Stimulated activated CD8-positive, alpha-beta memory T cell treated with anti-CD3 and anti-CD28 coated beads, Interleukin-15, amount 100 ng/mL, for 1 hour (primary cell): ENCODE measurements around the gene CEP68.
"Not testable (repeated sequence)": the region's sequence is repeated elsewhere in the genome, so short reads cannot be mapped to it uniquely, and the experiment has no call there.

Source experiments
- DNase-seq: peaks from one replicate; pipeline ENCODE4 v3.0.0-alpha.2; 2020; ENCODE audit warnings: low read depth

The CEP68 gene, protein sequence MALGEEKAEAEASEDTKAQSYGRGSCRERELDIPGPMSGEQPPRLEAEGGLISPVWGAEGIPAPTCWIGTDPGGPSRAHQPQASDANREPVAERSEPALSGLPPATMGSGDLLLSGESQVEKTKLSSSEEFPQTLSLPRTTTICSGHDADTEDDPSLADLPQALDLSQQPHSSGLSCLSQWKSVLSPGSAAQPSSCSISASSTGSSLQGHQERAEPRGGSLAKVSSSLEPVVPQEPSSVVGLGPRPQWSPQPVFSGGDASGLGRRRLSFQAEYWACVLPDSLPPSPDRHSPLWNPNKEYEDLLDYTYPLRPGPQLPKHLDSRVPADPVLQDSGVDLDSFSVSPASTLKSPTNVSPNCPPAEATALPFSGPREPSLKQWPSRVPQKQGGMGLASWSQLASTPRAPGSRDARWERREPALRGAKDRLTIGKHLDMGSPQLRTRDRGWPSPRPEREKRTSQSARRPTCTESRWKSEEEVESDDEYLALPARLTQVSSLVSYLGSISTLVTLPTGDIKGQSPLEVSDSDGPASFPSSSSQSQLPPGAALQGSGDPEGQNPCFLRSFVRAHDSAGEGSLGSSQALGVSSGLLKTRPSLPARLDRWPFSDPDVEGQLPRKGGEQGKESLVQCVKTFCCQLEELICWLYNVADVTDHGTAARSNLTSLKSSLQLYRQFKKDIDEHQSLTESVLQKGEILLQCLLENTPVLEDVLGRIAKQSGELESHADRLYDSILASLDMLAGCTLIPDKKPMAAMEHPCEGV

GRCh38 chr2:65056215-65057053 is at the start of gene CEP68:
Gene CEP68, plus strand, starts transcription at chr2:65056416. Its CDS starts 13,029 bp downstream, at chr2:65069445.
- peak; percentile 92 for DNase-seq

- no peak for DNase-seq
Measured at GRCh38 chr2:65013776-65014175, 42.4 kb upstream of the CEP68 start.

GRCh38 chr2:65015731-65016130 is 40.5 kb upstream of the CEP68 start:
- DNase-seq = no peak

- no peak for DNase-seq
Measured at GRCh38 chr2:65016789-65017188, 39.4 kb upstream of the CEP68 start.

DNA sequence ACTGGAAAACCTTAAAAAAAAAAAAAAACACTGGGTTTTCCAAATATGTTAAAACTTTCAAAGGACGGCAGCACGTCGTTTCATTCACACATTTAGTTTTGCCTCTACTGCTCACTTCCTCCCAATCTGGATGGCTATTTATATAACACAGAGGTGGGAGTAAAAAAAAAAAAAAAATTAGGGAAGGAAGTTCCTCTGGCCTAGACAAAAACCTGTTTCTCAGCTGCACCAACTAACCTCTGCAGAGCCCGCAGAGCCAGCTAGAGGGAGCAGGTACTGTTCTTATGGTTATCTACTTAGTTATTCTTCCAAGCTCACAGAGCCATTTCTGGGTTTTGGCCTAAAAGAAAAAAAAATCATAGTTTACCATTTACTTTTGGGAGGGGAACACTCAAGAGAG is 38.9 kb upstream of the CEP68 start:
- DNase-seq = no peak

- DNase-seq = no peak
Measured at GRCh38 chr2:65018141-65018582, 38.1 kb upstream of the CEP68 start.

DNA sequence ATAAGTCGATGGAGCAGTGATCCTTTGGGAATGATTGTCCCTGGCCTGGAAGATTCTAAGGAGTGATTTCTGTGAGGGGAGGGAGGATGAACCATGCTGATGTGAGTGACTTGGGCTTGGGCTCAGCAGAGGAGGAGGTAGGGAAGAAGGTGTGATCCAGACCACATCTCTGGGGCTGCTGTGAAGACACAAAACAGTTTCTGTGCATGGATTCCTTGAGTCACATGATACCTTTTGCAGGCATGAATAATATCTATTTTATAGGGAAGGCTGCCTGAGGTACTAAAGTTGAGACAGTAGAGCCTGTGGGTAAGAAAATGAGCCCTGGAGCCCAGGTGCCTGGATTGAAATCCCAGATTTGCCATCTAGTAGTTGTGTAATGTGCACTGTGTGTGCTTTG is 37.2 kb upstream of the CEP68 start:
- no peak for DNase-seq

DNA sequence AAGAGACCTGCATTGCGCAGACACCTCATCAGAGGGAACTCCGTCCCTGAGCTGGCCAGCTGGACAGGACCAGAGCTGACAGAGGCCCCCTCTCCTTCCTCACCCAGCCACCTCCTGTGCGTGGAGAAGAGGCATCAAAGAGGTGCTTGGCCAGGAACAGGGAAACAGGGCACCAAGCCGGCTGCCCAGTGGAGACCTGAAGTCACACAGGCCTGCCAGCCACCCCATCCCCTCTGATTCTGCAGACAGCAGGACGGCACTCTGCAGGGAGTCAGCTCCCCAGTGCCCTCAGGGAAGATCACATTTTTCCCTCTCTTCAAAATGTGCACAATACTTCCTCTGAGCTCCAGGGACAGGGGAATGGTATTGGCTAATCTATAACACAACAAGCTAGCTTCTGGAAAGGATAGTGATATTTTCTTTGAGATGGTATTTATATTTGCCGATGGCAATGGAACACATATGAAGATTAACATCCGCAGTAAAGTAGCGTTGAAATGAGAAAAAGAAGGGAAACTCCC is 36.5 kb upstream of the CEP68 start:
- DNase-seq = no peak

DNA sequence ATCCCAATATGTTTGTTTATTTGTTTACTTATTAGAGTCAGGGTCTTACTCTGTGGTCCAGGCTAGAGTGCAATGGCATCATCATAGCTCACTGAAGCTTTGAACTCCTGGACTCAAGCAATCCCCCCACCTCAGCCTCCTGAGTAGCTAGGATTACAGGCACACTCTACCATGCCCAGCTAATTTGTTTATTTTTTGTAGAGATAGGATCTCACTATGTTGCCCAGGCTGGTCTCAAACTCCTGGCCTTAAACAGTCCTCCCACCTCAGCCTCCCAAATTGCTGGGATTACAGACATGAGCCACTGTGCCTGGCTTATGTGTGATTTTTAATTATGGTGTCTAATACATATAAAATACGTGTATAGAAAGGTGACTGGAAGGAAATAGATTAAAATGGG is 36.0 kb upstream of the CEP68 start:
- DNase-seq = not testable (repeated sequence)

- DNase-seq = no peak
Measured at GRCh38 chr2:65020943-65021528, 35.2 kb upstream of the CEP68 start.

- DNase-seq = no peak
Measured at GRCh38 chr2:65021709-65022108, 34.5 kb upstream of the CEP68 start.

- DNase-seq = no peak
Measured at GRCh38 chr2:65022189-65022588, 34.0 kb upstream of the CEP68 start.

GRCh38 chr2:65023742-65024141 is 32.5 kb upstream of the CEP68 start:
- DNase-seq = no peak

GRCh38 chr2:65024149-65024829 is 31.9 kb upstream of the CEP68 start:
- no peak for DNase-seq

GRCh38 chr2:65025453-65026123 is 30.6 kb upstream of the CEP68 start:
- DNase-seq = no peak

- no peak for DNase-seq
Measured at GRCh38 chr2:65026154-65026553, 30.1 kb upstream of the CEP68 start.

DNA sequence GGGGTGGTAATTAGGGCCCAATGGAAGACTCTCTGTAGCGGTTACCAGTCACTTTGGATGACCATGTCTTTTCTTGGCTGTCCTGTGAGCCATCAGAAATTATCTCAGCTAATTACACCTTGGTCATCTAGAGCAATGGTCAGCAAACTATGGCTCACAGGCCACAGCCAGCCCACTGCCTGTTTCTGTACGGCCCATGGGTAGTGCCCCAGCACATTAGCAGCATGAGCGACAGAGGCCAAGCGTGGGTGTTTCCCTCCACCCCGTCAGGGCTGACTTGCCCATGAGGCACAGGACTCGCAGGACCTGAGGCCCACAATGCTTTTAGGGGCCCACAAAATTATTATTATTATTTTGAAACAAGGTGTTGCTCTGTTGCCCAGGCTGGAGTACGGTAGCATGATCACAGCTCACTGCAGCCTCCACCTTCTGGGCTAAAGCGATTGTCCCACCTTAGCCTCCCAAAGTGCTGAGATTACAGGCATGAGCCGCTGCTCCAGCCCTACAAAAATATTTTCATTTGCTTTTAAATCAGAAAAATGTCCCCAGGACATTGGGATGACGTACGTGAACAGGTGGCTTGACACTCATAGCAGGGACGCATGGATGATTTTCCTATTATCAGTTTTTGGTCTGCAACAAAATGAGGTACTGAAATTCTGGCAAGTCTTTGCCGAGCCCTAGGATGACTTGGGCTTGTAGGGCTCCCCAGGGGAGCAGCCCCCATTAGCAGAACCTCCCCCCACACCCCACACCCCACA is 29.3 kb upstream of the CEP68 start:
- DNase-seq = no peak

DNA sequence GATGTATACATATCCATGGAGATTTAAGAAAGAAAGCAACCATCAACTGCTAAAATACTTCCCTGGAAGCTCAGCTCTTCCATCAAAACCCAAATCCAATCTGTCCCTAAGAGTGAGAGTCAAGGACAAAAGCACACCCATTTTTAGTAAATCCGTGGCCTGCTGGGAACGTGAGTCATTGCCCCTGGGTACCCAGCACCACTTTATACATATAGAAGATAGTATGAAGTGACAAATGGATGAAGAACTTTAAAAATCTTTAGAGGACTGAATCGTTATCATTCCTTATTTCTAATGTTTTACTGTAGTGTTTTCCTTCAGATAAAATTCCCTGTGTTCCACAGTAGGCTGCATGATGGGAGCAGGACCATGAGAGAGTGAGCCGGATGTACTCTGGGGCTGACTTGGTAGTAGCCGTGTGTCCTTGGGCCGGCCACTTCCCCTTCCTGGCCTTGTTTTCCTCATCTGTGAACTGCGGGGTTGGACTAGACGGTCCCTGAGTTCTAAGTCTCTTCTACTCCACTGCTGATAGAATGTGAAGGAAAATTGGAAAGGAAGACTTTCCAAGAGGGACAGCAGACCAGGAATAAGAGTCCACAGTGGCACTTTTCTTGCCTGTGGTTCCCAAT is 28.5 kb upstream of the CEP68 start:
- DNase-seq = no peak
